GM21619 (cell line): ENCODE measurements around the gene LGALS9.

Experiments
- ATAC-seq: cut with Tn5 transposase; IDR thresholded peaks from one replicate; pipeline ENCODE4 v1.9.1; 2021; ENCODE audit not compliant: unreplicated experiment

The LGALS9 gene

DNA sequence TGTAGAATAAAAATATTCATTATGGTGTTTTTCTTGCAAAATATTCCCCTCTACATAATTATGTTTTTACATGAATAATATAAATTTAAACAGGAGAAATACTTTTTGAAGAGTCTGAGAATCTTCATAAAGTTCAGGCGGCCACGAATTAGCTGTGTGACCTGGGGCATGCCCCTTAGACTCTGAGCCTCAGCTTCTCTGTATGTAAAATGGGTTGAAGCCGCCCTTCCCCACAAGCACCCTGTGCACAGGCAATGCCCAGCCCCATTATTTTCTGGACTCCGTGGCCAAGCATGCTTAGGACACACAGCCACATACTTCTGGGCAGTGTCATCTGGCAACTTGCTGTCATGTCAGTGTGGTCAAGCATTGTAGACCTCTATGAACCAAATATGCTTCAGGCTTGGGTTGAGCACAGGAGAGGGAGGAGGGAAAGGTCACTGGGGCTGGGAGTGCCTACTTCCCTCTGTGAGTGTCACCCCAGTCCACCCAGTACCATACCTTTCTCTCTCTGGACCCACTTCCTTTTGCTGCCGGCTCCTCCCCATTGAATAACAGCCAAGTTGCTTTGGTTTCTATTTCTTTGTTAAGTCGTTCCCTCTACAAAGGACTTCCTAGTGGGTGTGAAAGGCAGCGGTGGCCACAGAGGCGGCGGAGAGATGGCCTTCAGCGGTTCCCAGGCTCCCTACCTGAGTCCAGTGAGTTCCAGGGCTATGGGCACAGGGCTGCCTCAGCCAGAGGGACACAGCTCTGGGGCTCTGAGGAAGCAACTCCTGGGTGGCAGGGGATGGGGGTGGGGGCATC is at the start of gene LGALS9:
TSS of gene LGALS9 (plus strand) at position 582 of the 804 bp plus-strand sequence. CDS start at position 660, 78 bp downstream.
- peak; percentile 59 for ATAC-seq

GRCh38 chr17:27582696-27583095 is 48.3 kb upstream of the LGALS9 start:
- no peak for ATAC-seq

- ATAC-seq = peak; percentile 64
Measured at GRCh38 chr17:27585153-27585681, 45.8 kb upstream of the LGALS9 start.

DNA sequence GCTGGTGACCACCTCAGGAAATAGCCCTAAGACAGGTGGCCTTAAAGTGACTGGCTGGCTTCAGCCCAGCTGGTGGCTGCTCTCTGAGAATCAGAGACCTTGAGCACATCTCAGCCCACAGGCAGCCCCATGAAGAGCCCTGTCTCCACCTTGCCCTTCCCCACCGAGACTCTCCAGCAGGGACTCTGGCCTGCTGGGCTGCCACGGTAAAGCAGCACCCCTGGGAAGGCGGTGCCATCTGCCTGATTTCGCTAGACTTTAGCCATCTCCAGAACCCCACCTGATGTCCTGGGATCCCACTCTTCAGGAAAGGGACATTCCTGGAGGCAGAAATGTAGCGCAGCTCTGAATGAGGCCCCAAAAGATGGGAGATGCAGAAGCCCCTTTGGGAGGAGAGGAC is 45.2 kb upstream of the LGALS9 start:
- ATAC-seq = no peak

DNA sequence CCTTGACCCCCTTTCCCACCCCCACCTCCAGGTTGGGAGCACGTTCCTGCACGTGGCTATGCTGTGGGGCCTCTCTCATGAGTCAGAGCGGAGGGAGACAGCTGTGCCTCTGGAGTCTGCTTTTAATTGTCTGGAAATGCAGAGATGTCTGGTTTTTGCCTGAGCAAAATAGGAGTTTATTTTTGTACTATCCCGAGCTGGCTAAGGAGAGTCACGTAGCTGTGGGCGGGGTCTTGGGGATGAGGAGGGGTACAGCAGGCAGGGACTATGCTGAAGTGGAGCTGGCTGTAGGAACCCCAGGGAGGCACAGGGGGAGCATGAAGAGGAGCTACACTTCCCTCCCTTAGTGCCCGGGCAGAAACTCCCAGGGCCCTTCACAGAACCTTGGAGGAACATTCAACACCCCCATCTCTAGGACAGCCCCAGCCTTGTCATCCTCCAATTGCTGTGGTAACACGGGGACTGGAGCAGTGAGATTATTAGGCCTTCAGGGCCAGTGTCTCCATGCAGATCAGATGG is 44.7 kb upstream of the LGALS9 start:
- ATAC-seq = no peak

DNA sequence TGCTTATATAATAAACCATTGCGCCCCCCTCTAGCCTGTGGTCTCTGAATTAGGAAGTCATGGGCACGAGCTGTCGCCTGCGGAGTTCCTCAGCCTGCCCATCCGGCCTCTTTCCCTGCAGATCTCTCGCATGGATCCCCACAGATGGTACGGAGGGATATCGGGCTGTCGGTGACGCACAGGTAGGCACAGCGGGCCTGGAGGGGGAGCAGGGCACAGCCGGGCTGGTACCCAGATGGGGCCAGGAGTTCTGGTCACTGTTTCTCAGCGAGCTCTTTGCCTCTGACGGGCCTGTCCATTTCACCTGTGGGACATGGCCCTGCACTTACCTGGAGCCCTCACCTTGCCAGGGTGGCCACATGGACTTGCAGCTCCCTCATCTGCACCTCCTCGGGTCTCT is 42.6 kb upstream of the LGALS9 start:
- ATAC-seq = no peak

GRCh38 chr17:27590864-27591263 is 40.1 kb upstream of the LGALS9 start:
- ATAC-seq = no peak

DNA sequence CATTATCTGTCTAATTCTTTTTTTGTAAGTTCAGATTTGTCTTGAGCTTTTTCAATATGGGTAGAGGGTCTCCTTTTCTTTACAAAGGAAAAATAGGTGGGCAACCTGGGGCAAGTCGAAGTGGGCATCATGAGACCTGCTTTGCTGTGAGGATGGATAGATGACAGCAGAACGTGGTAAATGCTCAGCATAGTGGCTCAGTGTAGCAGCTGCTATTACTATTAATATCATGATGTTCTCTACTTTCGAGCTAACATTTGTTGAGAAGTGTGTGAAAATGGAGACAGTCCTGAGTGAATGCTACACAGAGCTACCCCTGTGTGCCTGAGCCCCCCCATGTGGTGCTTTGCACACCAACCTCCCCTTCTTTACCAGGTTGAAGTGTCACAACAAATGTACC is 39.0 kb upstream of the LGALS9 start:
- ATAC-seq = no peak

DNA sequence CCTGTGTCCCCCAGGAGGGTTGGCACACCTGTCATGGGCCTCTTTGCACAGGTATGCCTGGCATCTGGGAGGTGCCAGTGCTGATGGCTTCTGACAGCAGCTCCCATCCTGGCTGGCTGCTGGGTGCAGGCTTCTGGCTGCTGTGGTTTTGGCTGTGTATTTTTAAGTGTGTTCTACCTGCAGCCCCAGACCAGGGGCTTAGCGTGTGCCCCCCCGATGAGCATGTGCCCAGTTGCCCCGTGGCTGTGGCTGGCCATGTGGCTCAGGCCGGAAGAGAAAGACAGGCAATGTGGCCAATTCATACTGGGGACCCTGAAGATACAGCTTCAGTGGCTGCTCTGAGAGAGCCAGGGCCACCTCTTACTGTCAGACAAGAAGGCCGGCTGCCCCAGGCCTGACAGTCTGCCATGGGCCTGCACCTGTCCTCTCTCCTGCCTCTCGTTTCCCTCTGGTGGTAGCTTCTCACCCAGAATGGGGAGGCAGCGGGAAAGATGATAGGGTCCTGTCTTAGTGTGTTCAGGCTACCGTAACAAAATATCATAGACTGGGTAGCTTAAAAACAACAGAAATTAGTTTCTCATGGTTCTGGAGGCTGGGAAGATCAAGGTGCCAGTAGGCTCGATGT is 37.6 kb upstream of the LGALS9 start:
- ATAC-seq = no peak

DNA sequence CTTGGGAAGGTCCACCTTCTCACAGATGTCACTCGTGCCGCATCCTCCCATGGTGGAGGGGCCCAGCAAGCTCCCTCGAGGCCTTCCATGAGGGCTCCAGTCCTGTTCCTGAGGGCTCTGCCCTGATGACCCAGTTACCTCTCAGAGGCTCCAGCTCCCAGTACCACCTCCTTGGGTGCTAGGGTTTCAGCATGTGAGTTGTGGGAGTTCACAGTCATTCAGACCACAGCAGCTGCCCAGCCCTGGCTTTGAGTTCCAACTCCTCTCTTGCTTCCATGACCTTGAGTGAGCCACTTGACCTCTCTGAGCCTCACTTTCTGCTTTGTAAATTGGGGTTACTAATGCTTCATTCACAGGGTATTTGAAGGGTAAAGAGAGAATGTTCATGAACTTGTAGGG is 37.1 kb upstream of the LGALS9 start:
- no peak for ATAC-seq

DNA sequence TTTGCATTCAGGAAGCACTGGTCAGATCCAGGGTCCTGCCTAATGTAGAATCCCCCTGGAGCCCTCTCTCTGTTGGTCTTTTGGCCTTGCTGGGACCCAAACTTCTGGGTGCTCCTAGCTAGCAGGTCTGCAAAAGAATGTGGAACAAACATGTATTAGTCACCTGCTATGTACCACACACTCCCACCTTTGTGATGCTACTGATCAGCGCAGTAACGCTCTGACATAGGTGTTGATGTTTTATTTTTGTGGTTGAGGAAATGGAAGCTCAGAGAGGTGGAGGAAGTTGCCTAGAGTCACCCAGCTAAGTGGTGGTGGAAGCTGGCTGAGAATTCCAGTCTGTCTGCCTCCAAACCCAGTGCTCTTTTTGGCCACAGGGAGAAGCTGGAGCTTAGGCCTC is 35.8 kb upstream of the LGALS9 start:
- no peak for ATAC-seq

- no peak for ATAC-seq
Measured at GRCh38 chr17:27596096-27596495, 34.9 kb upstream of the LGALS9 start.

DNA sequence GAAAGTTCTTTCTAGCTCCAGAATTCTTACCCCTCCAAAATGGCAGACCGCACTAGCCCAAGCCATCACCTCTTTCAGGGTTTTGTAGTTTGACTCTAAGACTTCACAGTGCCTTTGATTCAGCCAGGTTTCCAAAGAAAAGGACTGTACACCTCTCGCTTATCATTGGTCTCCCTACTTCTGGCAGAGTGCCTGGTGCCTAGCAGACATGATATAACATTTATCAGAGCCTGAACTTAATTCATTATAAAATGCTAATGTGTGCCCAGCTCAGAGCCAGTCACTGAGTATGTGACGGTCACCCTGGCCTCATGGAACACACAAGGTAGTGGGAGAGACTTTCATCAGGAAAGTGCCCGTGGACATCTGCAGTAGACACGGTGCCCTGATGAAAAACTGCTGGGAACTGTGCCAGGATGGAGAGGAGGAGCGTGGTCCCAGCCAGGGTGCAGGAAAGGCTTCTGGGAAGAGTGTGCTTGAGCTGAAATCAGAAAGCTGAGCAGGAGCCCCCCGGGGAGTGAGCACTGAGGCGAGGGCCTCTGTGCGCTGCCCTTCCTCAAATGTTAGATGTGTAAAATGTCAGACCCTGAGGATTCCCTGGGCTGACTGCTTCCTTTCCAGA is 34.3 kb upstream of the LGALS9 start:
- ATAC-seq = no peak

DNA sequence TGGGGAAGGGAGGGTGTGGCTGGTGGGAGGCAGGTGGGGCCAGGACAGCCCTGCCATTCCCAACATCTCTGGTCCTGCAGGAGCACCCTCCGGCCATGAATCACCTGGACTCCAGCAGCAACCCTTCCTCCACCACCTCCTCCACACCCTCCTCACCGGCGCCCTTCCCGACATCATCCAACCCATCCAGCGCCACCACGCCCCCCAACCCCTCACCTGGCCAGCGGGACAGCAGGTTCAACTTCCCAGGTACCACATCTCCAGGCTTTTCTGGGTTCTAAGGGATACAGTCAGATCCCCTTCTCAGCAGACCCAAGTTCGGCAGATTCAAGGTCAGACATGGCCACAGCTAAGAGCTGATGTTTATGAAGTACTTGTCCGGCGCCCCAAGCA is 33.8 kb upstream of the LGALS9 start:
- ATAC-seq = no peak

GRCh38 chr17:27597783-27598320 is 33.1 kb upstream of the LGALS9 start:
- ATAC-seq = no peak

- ATAC-seq = no peak
Measured at GRCh38 chr17:27598337-27599050, 32.5 kb upstream of the LGALS9 start.

DNA sequence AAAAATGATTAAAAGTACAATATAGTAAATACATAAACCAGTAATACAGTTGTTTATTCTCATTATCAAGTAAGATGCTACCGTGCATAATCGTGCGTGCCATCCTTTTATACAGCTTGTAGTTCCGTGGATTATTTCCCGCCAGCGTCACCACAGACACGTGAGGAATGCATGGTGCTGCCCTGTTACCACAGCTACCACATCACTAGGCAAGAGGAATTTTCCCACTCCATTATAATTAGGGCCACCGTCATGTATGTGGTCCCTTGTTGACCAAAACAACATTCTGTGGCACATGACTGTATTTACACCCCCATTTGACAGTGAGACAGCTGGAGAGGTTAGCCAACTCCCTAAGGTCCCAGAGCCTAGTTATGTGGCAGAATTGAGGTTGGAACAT is 30.5 kb upstream of the LGALS9 start:
- ATAC-seq = no peak

- no peak for ATAC-seq
Measured at GRCh38 chr17:27601069-27601974, 29.7 kb upstream of the LGALS9 start.

GRCh38 chr17:27601975-27602302 is 29.0 kb upstream of the LGALS9 start:
- no peak for ATAC-seq
